HG03159 (cell line): ENCODE results near the gene MSRB1.
A peak's percentile ranks its signal among the peaks of the same experiment; 100 is the strongest.
"Not testable (repeated sequence)": the region's sequence is repeated elsewhere in the genome, so short reads cannot be mapped to it uniquely, and the experiment has no call there.

Experiments
- ATAC-seq: cut with Tn5 transposase; IDR thresholded peaks from one replicate; pipeline ENCODE4 v1.9.1; 2021; ENCODE audit warnings: mild to moderate bottlenecking, moderate library complexity; ENCODE audit not compliant: unreplicated experiment

MSRB1 gene

GRCh38 chr16:1962161-1963153, 19.5 kb upstream of the MSRB1 start:
- ATAC-seq, result not testable (repeated sequence)

- no peak for ATAC-seq
Observed at GRCh38 chr16:1961651-1962067, 18.7 kb upstream of the MSRB1 start.

- ATAC-seq, result no peak
Observed at GRCh38 chr16:1960665-1961630, 17.9 kb upstream of the MSRB1 start.

- peak; percentile 63 for ATAC-seq
Observed at GRCh38 chr16:1959269-1960039, 16.5 kb upstream of the MSRB1 start, which contains the start of gene NDUFB10. NDUFB10 (plus strand) TSS chr16:1959538; CDS start chr16:1959625, 87 bp downstream.

GRCh38 chr16:1958715-1959268, 15.8 kb upstream of the MSRB1 start:
- no peak for ATAC-seq

- ATAC-seq, result not testable (repeated sequence)
Observed at GRCh38 chr16:1958143-1958491, 15.1 kb upstream of the MSRB1 start.

GRCh38 chr16:1957434-1958142, 14.6 kb upstream of the MSRB1 start:
- not testable (repeated sequence) for ATAC-seq

- no peak for ATAC-seq
Observed at GRCh38 chr16:1953734-1954133, 10.7 kb upstream of the MSRB1 start.

- ATAC-seq, result no peak
Observed at GRCh38 chr16:1950559-1950958, 7.6 kb upstream of the MSRB1 start.

GRCh38 chr16:1950047-1950446, 7.0 kb upstream of the MSRB1 start:
- ATAC-seq, result no peak

- no peak for ATAC-seq
Observed at GRCh38 chr16:1949507-1949906, 6.5 kb upstream of the MSRB1 start.

- no peak for ATAC-seq
Observed at GRCh38 chr16:1947369-1947670, 4.3 kb upstream of the MSRB1 start.

- no peak for ATAC-seq
Observed at GRCh38 chr16:1946495-1947368, 3.7 kb upstream of the MSRB1 start.

- no peak for ATAC-seq
Observed at GRCh38 chr16:1945559-1946391, 2.8 kb upstream of the MSRB1 start.

- no peak for ATAC-seq
Observed at GRCh38 chr16:1944612-1945199, 1.7 kb upstream of the MSRB1 start.

- ATAC-seq, result no peak
Observed at GRCh38 chr16:1942047-1942809, 771 bp downstream of the MSRB1 start.
